GM18951 (cell line): ENCODE measurements around the gene RBMS2.

ENCODE experiments used
- POLR2A ChIP-seq: IDR thresholded peaks from 4 replicates; pipeline ENCODE4 v1.6.1; 2011; ENCODE audit warnings: mild to moderate bottlenecking; ENCODE audit not compliant: insufficient read length, insufficient read depth; ENCODE audit errors: extremely low read depth
- in situ Hi-C: fragments of 300-500 bp; cut with MboI; formaldehyde crosslinking; loops from one replicate; pipeline ENCODE4 v1.12.0; 2022; ENCODE audit warnings: low sequenced_read_pairs, mixed read lengths, inconsistent platforms; ENCODE audit not compliant: unreplicated experiment

Gene RBMS2

GRCh38 chr12:56634837-56635791, 113.5 kb downstream of the RBMS2 start:
- in situ Hi-C loops: no loop called here

DNA sequence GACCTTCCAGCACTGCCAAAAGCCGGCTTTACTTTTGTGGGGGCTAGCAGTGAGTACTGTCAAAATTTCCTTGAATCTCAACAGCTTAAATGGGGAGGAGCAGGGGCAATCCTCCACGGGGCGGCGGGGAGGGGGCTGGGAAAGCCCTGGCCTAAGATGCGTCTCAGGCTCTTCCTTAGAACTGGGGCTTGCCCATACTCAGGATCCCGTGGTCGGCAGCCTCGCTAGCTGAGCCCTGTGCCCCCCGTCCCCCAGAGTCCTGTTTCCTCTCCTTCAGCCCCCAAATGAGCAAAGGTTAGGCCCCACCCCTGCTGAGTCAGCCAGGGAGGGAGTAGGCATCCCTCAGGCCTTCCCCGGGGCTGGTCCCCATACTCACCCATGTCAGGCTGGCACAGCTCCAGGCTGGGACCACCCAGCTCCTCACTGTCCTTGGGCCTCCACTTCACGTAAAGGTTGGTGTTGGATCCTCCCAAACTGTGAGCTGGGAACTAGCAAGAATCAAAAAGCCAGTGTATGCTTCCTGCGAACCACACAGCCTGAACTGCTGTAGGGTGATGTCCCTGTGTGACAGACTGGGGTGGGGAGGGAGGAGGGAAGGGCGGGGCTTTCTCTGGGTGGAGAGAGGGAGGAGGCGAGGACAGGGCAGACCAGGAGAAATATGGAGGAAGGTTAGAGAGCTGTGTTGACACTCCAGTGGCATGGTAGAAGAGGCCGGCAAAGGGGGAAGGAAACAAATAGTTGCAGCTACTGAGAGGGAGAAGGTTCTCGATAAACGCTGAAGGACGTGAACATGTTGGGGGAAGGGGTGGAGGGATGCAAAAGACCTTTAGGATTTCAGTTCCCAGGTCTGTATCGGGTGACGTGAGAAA, 114.4 kb downstream of the RBMS2 start:
- peak; percentile 55 for TF ChIP-seq POLR2A
- in situ Hi-C loops: no loop called here

More at GRCh38 chr12:56634837-56635791, 113.5 kb downstream of the RBMS2 start:
- TF ChIP-seq POLR2A: peak; percentile 42

GRCh38 chr12:56636675-56637540, 115.3 kb downstream of the RBMS2 start:
- TF ChIP-seq POLR2A: peak; percentile 52
- in situ Hi-C loops: no loop called here

DNA sequence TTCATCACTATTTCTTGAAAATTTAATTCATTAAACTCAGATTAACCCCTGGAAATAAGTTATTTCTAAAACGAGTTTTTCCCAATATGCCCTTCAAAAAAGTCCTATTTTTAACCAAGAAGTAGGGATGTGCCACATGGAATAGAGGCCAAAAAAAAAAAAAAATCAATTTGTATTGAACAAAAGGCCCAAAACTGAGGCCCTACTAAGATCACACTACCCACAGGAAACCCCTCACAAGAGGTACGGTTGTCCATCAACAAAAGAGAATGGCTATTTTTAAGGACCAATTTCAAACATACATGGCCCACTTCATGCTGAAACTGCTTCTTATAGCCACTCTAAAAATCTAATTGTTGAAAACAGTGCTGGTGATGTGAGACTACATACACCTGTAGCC, 116.0 kb downstream of the RBMS2 start:
- in situ Hi-C loops: no loop called here
- no peak for TF ChIP-seq POLR2A

DNA sequence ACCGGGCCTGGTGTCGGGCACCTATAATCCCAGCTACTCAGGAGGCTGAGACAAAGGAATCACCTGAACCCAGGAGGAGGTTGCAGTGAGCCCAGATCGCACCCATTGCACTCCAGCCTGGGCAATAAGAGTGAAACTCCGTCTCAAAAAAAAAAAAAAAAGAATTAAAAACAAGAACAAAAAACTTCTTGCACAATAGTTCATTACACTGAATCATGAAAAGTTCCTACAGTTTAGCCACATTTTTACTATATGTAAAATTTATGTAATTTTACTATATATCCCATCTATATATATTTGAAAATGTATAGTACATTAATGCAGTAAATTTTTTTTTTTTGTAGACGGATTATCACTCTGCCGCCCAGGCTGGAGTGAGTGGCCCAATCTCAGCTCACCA, 119.6 kb downstream of the RBMS2 start:
- in situ Hi-C loops: no loop called here
- TF ChIP-seq POLR2A: no peak

DNA sequence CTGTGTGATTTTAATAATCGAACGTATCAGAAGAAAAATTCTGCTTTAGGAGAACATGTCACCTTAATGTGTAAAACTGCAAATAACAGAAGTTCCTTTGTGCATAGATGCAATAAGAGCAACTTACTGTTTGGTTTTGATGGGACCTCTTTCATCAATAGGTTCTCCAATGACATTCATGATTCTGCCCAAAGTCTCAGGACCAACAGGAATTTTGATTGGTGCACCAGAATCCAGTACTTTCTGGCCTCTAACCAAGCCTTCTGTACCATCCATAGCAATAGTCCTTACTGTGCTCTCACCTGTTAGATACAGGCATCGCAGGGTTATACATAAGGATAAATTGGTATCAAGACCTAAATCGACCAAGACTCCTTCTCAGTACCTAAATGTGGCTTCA, 123.0 kb downstream of the RBMS2 start:
- in situ Hi-C loops: no loop called here
- TF ChIP-seq POLR2A: no peak

DNA sequence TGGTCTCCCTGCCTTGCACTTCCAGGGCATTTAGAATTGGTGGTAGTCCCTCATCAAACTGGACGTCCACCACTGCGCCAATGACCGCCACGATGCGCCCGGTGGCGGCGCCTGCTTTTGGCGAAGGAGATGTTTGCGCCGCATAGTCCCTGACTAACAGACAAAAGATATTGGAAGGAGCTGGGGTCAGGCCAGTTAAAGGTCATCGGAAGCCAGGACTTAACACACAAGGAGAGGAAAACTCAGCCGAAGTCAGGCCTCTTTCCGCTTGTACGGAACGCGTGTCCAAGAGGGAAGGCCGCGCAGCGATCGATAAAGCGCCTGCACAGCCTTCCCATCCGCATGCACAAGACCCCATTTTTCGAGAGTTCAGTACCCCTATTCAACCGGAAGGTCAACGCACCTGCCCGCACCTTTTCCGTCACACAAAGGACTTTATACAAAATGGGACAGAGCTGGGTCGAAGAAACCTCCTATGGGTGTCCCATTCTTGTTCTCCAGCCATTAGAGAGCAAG, 123.6 kb downstream of the RBMS2 start:
- in situ Hi-C loops: no loop called here
- no peak for TF ChIP-seq POLR2A
